HL-60 (cell line): ENCODE measurements around the gene PPM1H.
"Not testable (repeated sequence)": the region's sequence is repeated elsewhere in the genome, so short reads cannot be mapped to it uniquely, and the experiment has no call there.

ENCODE experiments used
- DNase-seq, 2 experiments: peaks; one replicate each; pipeline ENCODE4 v3.0.0-alpha.2; 2010 to 2020; ENCODE audit warnings: low read depth in 1 of 2, low spot score in 1 of 2
- H3K27ac ChIP-seq: fragments of 250-450 bp; sonication (Bioruptor Pico); replicated peaks from 2 replicates; pipeline ENCODE4 v1.5.1; 2020; ENCODE audit warnings: mild to moderate bottlenecking, moderate library complexity
- H3K27me3 ChIP-seq: fragments of 250-450 bp; sonication (Bioruptor Pico); 2 replicates; pipeline ENCODE4 v1.5.1; 2021; ENCODE audit warnings: mild to moderate bottlenecking, moderate library complexity; ENCODE audit not compliant: insufficient read depth, poor library complexity, severe bottlenecking
- H3K4me3 ChIP-seq: replicated peaks from 2 replicates; pipeline ENCODE4 v1.5.1; 2011; ENCODE audit warnings: mild to moderate bottlenecking, control low read depth, low read length; ENCODE audit not compliant: insufficient read depth
- GABPA ChIP-seq: IDR thresholded peaks from 2 replicates; pipeline ENCODE4 v1.6.1; 2012; ENCODE audit warnings: low read depth
- POLR2AphosphoS5 ChIP-seq: IDR thresholded peaks from 2 replicates; pipeline ENCODE4 v1.6.1; 2012; ENCODE audit warnings: low read depth
- SPI1 ChIP-seq: IDR thresholded peaks from 2 replicates; pipeline ENCODE4 v1.6.1; 2012; ENCODE audit warnings: low read depth, mild to moderate bottlenecking, borderline replicate concordance
- TF ChIP-seq, protein P1 (sequence below): IDR thresholded peaks from 2 replicates; pipeline ENCODE4 v1.6.1; 2012; ENCODE audit warnings: low read depth; ENCODE audit not compliant: insufficient replicate concordance
- TF ChIP-seq, protein P2 (sequence below): IDR thresholded peaks from one replicate; pipeline ENCODE4 v1.5.1; 2011; ENCODE audit warnings: low read length, control low read depth, inconsistent platforms; ENCODE audit not compliant: insufficient read depth

The PPM1H gene

DNA sequence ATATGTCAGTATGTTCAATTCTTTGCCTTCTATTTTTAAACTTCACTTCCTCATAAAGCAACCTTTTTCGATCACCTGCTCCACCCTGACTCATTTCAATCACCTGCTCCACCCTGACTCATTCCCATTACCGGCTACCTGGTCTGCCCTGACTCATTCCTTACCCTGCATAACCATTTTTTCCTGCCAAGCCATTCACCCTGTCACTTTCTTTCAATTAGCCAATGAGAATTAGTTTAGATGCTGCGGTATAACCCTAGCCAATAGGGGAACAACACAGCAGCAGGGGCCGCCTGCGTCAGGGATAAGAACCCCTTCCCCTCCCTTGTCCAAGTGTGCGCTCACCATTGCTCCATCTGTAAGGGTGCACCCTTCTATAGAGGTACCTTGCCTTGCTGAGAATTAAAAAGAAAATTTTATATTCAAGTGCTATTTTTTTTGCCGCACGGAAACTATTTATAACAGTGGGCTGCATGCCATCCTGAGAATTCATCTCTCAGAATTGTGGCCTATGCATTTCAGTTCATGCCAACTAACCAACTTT, 31.6 kb upstream of the PPM1H start:
- DNase-seq, H3K27ac ChIP-seq, H3K27me3 ChIP-seq, H3K4me3 ChIP-seq: not testable (repeated sequence)

DNA sequence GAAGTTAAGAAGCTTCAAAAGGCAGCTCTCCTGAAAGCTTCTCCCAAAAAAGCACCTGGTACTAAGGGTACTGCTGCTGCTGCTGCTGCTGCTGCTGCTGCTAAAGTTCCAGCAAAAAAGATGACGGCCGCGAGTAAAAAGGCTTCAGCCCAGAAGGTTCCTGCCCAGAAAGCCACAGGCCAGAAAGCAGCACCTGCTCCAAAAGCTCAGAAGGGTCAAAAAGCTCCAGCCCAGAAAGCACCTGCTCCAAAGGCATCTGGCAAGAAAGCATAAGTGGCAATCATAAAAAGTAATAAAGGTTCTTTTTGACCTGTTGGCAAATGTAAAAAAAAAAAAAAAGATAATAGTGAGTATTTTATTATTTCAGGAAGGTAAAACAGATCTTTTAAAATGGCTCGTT, 30.8 kb upstream of the PPM1H start:
- not testable (repeated sequence) for H3K27me3 ChIP-seq, DNase-seq, H3K27ac ChIP-seq, H3K4me3 ChIP-seq

DNA sequence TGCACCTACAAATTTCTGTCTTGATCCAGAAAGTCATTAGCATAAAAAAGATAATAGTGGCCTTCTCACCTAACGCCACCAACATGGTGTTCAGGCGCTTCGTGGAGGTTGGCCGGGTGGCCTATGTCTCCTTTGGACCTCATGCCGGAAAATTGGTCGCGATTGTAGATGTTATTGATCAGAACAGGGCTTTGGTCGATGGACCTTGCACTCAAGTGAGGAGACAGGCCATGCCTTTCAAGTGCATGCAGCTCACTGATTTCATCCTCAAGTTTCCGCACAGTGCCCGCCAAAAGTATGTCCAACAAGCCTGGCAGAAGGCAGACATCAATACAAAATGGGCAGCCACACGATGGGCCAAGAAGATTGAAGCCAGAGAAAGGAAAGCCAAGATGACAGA, 30.3 kb upstream of the PPM1H start:
- H3K27ac ChIP-seq, H3K27me3 ChIP-seq, DNase-seq, H3K4me3 ChIP-seq: not testable (repeated sequence)

DNA sequence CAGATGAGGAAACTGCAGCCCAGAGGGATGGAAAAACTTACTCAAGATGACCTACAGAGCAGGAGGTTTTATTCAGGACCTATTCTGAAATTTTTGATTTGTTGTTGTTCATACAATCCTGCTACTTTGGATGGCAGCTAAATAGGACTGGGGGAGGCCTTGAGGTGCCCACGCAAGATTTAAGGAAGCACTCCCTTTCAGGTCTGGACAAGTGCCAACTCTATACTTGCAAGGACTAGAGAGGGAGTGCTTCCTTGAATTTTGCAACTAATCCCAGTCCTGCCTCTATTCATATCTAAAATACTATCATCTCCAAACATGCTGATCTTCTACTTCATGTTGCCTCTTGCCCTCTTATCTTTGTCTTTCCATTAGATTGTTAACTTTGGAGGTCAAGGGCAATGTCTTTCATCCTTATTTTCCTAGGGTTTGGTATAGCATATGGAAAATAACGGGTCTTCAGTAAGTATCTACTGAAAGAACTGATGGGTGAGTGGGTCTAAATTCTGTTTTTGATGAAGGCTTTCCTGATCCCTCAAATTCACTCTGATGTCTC, 28.6 kb upstream of the PPM1H start:
- no peak for TF ChIP-seq GABPA
- TF ChIP-seq POLR2AphosphoS5 = no peak
- TF ChIP-seq, protein P1, sequence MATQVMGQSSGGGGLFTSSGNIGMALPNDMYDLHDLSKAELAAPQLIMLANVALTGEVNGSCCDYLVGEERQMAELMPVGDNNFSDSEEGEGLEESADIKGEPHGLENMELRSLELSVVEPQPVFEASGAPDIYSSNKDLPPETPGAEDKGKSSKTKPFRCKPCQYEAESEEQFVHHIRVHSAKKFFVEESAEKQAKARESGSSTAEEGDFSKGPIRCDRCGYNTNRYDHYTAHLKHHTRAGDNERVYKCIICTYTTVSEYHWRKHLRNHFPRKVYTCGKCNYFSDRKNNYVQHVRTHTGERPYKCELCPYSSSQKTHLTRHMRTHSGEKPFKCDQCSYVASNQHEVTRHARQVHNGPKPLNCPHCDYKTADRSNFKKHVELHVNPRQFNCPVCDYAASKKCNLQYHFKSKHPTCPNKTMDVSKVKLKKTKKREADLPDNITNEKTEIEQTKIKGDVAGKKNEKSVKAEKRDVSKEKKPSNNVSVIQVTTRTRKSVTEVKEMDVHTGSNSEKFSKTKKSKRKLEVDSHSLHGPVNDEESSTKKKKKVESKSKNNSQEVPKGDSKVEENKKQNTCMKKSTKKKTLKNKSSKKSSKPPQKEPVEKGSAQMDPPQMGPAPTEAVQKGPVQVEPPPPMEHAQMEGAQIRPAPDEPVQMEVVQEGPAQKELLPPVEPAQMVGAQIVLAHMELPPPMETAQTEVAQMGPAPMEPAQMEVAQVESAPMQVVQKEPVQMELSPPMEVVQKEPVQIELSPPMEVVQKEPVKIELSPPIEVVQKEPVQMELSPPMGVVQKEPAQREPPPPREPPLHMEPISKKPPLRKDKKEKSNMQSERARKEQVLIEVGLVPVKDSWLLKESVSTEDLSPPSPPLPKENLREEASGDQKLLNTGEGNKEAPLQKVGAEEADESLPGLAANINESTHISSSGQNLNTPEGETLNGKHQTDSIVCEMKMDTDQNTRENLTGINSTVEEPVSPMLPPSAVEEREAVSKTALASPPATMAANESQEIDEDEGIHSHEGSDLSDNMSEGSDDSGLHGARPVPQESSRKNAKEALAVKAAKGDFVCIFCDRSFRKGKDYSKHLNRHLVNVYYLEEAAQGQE = no peak
- no peak for TF ChIP-seq SPI1
- TF ChIP-seq, protein P2, sequence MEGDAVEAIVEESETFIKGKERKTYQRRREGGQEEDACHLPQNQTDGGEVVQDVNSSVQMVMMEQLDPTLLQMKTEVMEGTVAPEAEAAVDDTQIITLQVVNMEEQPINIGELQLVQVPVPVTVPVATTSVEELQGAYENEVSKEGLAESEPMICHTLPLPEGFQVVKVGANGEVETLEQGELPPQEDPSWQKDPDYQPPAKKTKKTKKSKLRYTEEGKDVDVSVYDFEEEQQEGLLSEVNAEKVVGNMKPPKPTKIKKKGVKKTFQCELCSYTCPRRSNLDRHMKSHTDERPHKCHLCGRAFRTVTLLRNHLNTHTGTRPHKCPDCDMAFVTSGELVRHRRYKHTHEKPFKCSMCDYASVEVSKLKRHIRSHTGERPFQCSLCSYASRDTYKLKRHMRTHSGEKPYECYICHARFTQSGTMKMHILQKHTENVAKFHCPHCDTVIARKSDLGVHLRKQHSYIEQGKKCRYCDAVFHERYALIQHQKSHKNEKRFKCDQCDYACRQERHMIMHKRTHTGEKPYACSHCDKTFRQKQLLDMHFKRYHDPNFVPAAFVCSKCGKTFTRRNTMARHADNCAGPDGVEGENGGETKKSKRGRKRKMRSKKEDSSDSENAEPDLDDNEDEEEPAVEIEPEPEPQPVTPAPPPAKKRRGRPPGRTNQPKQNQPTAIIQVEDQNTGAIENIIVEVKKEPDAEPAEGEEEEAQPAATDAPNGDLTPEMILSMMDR = no peak
- DNase-seq = no peak

DNA sequence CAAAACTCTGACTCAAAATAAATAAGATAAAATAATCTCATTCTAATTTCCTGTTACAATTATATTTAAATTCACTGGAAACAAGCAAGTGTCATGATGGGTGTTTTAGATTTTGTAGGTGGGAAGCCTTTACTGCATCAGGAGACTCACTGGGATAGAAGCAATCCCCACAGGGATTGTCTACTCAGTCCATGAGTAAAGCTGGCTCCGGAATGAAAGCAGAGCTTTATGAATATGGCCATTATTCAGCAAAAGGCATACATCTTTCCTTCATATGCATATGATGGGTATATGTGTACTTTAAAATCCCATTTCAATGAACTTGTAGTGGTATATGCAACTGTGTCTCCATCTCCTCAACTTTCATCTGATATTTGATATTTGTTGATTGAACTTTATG, 25.4 kb upstream of the PPM1H start:
- H3K27ac ChIP-seq = no peak overlapping the region
- no peak for DNase-seq
- TF ChIP-seq, protein P2 = no peak
- TF ChIP-seq SPI1 (no peak), POLR2AphosphoS5 (no peak), GABPA (no peak)
- TF ChIP-seq, protein P1 = no peak
- no peaks in the 10 kb centered on the region for H3K27me3 ChIP-seq
- no peak overlapping the region for H3K4me3 ChIP-seq

More for the DNA sequence above, 28.6 kb upstream of the PPM1H start:
- Histone ChIP-seq H3K27me3 (no peaks in the 10 kb centered on the region), H3K4me3 (no peak overlapping the region), H3K27ac (no peak overlapping the region)
